COR-L47 (cell line): ENCODE results near the gene AREL1.

ENCODE experiments used
- DNase-seq: peaks from one replicate; lab custom pipeline; 2025; lab: John Stamatoyannopoulos, UW

Gene AREL1

DNA sequence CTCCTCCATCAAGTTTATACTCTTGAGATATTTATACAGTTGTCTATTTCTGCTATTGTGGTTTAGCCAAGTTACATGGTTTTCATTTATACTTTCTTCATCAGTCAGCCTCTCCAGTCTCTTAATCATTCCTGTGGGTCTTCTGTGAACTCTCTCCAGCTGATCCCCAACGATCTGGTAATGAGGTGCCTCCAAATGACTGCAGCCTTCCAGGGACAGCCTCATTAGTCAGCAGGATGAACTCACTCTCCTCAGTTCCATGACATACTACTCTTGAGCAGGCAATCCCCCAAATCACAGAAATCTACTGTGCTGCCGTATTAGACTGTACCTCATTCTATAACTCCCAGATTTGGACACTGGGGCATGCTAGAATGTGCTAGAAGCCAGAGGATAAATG is 15.3 kb downstream of the AREL1 start:
- no peak for DNase-seq

DNA sequence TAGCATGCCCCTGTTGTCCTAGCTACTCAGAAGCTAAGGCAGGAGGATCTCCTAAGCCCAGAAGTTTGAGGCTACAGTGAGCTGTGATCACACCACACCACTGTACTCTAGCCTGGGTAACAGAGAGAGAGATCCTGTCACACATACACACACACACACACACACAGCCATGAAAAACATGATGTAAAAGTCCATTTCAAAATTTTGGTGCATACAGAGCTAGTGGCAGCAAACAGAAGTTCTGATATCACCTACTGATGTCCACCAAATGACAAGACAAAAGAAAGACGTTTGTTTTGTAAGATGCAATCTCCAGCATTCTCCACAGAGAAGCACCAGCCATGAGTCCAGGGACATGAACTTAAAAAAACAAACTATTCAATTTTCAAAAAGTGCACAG is 15.9 kb downstream of the AREL1 start:
- DNase-seq: no peak

DNA sequence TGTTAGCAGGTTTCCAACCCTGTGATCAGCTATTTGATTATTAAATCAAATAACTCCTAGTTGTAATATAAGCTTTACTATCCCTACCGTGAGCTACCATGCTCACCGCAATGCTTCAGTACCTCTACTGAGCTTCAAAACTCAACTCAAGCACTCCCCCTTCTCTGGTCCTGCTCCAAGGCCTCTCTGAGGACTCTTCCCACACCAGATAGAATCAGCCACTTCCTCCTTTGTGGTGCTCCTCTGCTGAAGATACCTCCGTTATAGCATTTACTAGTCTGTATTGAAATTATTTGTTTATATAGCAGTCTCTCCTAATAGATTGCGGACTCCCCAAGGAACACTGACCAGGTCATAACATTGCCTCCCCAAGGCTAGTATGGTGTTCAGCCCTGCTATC is 17.5 kb downstream of the AREL1 start:
- no peak for DNase-seq

DNA sequence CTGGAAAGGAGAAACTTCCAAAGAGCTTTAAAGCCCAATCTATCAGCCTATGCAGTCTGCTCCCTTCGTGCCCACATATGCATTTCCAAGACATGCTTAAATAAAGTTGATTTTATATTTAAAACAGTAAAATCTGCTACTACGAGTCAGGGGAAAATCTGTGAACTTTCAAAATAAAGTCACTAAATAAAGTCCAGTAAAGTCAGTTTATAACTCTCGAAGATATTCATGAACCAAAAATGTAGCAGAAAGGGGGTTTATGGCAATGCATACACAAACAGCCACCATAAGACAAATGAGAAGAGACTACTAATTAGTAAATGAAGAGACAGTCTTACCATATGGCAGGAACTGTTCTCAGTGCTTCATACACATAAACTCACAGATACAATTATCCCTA is 19.7 kb downstream of the AREL1 start:
- DNase-seq: no peak

DNA sequence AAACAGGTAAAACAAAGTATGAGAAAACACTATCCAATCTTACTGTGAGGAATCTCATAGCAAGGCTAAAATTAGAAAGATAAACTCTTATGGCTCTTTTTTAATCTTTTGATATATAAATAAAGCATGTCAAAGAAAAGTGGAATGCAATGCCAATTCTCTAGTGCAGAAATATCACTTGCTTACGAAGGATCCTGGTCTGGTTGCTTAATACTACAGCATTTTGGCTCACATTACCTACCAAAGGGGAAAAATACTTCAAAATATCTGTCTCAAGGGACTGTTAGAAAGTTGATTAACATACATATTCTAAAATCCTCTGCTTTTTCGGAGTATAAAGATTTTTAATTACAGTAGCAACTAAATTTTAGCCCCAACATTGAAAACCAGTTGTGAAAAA is 21.4 kb downstream of the AREL1 start:
- no peak for DNase-seq

DNA sequence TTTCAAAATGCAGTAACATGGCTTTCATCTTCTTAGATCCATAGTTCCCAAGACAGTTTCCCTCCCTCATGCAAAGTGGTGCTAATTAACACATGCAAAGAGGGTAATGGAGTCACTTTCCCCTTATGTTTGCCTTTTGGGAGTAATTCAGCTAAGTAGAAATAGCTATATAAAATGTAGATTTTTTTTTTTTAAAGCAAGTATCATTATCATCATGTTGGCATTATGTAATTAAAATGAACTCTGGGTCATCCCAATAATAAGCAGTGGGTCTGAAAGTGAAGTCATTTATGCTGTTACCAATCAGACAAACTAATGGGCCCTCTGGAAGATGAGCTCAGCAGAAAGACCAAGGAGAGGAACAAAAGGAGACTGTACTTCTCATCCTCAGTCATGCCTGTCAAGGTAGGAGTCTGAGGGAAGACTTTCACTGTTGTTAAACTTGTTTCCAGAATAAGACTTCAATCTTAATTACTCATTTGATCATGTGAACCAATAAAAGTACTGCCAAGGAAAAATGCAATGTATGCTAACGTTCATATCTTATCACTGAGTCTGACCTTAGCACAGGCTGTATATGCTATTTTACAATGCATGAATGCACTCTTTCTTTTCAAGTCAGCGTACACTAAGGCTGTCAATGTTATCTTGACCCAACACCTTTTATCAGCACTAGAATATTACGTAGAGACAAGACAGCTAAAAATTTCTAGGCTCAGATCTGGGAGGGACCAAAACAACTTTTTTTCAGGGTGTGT is 26.8 kb downstream of the AREL1 start:
- DNase-seq: no peak

DNA sequence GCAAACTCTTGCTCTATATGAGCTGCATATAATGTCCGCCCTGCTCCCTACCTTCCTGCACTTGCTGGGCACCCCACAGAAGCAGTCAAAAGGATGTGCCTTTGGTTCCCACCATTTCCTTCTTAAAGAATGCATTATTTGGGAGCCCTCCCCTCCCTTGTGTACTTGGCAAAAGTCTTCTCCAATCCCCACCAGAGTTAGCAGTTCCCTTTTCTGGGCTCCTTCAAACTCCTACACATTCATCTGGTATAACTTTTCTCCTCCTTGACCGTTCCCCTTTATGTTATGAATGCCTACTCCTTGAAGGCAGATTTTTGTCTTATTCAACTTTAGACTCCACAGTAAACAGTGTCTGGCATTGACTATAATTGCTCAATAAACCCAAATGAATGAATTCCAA is 27.8 kb downstream of the AREL1 start:
- DNase-seq: no peak

DNA sequence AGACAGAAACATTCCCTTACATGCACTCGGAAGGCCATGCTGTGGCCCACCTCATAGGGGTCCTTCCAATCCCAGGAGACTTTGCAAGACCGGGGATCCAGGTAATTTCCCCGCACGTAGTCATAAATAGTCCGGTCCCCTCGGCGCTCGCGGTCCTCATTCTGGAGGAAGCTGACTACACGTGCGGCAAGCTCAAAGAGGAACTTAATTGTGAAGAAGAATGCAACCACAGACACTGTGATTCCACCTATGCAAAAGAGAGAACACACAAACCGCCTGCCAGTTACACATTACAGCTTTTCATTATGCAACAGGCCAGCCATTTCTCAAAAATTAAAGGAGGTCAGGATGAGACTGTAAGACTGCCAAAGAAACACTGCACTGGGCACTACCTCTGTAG is 28.4 kb downstream of the AREL1 start:
- DNase-seq: no peak

DNA sequence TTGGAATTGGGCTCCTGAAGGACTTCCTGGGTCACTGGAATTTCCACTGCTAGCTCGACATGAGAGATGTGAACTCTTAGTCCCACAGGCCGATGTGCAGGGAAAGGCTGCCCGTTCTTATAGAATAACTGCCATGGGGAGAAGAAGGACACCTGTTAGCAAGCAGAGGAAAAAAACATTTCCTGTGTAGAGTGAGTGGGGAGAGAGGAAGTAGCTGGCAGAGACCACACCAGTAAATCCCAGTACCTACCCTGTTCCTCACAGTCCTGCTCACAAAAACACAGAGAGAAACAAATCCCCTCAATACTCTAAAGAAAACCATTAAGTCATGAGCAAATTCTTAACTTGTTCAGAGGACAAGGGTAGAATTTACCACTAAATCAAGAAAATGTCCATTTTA is 29.5 kb downstream of the AREL1 start:
- no peak for DNase-seq

DNA sequence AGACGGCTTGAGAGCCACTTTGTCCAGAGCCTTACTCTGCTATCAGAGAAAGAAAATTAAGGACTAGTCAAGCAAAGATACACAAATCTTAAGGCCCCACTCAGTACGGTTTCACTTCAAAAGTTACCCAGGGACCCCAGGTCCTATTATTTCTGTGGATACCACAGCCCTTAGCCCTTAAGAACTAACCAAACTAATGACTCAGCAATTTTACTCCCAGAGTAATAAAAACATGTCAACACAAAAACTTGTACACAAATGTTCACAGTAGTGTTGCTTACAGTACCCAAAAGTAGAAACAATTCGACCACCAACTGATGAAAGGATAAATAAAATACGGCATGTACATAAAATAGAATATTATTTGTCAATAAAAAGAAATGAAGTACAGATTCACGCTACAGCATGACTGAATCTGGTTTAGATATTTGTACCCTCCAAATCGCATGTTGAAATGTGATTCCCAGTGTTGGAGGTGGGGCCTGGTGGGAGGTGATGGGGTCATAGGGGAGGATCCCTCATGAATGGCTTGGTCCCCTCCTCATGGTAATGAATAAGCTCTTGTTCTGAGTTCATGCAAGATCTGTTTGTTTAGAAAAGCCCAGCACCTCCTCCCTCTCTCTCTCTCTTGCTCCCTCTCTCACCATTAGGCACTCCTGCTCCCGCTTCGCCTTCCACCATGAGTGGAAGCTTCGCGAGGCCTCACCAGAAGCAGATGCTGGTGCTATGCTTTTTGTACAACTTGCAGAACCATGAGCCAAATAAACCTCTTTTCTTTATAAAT is 30.5 kb downstream of the AREL1 start:
- no peak for DNase-seq

DNA sequence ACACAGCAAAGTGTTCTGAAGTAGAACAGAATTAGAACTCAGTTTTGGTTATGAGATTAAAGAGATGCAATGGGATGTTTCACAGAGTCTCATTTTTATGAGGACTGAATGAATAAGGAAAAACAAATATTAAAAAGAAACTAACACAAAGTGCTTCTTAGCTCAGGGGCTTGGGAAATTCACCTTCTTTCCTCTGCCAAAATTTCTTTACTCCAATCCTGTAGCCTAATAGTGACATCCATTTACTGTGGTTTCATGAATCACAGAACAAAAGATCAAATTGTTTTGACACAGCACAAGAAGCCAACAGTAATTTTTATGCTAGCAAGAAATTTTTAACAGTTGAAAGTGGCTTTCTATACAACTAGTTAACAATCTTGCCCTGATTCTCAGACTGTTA is 37.7 kb downstream of the AREL1 start:
- DNase-seq: no peak

DNA sequence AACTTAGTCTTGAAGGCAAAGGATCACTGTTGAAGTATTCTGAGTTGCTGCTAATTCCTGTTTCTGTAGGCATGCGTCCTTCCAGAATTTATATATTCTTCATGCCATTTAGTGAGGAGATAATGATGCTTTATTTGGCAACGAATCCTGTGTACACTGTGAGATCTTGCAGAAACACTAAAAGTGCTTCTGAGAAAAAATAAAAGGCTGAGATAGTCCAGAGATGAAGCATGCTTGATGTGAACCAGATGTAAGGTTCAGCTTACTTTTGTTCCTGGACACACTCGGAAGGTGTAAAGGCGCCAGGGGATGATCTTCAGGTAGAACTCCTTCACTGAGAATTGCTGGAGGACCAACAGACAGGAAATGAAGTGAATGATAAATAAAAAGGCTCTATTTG is 39.1 kb downstream of the AREL1 start:
- DNase-seq: no peak

DNA sequence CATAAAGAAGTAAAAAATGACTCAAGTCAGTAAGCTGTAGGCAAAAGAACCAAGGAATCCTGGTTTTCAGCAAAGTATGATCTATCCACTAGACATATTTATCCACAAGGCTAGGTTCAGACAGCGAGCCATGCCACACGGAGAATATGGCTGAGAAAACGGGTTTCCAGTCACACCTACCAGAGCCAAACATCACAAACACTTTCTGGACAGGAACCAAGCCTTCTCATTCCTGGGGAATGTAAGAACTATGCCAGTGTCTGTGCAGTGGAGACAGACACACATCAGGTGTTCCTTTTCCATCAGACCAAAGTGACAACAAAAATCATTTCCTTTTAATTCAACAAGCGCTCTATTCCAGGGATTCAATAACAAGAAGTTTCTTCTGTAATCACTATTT is 41.1 kb downstream of the AREL1 start:
- no peak for DNase-seq

DNA sequence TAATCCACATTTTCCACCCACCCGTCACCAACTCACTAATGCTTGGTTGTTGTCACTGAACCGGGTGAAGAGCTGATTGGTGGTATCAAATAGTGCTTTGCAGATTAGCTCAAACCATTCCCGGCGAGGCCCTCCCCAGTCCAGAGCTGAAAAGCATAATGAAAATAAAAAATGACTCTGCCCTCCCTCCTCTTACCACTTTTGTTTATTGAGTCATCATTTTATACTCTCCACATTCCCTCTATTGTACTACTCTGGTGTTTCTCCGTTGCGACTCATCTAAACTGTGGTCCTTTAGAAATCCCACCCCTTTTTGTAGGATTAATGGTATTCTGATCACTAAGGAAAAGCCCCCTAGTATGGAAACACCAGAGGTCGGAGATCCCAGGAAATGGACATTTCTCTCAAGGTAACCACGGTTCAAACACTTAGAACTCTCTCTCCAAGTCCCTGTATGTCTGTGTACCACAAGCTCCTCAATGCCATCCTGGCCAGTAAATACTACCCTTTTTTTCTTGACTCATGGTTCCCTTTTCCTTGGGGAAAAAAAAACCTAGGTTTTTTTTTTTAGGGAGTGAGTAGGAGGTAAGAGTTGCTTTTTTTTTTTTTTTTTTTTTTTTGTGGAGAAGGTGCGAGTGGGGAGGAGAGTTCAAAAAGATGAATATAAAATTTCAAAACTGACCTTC is 42.0 kb downstream of the AREL1 start:
- DNase-seq: no peak

DNA sequence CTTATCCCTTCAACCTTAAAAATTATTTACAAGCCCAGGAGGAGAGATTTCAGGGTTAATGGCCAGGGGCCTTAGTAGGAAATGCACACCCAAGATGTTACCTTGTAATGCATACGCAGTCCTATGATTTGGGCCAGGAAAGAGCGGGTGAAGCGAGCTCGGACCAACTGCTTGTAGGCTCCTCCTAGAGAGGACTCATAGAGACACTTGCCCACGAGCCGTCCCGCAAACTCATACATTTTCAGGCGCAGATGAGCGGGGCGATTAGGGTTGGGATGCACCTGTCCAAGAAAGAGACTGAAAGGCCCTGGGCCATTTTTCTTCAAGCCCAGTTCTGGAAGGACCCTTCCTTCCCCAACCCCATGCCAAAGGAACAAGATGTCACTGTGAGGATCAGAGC is 43.0 kb downstream of the AREL1 start:
- DNase-seq: no peak

DNA sequence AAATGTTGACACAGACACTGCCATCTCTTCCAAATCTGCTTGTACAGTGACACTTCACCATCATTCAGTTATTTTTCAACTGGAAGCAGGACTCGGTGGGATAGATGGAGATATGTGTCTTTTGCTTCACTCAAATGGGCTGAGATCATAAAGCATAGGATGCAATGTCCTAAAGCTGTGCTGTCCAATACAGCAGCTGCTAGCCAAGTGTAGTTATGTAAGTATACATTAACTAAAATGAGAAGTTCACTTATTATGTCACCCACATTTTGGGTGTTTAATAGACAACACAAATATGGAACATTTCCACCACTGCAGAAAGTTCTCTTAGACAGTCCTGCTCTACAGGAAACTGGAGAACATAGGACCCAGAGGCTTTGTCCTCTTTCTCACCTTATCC is 43.6 kb downstream of the AREL1 start:
- no peak for DNase-seq

DNA sequence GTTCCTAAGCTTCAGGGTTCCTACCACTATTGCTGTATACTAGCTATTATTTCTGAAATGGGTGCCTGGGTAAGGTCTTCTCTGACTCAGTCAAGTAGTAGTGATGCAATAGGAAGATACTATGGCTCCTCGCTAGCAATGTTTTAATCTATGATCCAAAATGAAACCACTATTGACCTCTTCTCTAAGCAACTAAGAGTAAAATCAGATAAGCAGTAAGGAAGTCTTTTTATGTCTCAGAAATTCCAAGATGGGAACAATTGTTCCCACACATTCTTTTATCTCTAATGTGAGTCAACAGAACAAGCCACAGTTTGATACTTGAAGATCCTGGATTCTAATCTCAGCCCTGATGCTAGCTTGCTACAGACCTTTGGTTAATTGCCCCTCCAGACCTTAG is 45.1 kb downstream of the AREL1 start:
- no peak for DNase-seq

DNA sequence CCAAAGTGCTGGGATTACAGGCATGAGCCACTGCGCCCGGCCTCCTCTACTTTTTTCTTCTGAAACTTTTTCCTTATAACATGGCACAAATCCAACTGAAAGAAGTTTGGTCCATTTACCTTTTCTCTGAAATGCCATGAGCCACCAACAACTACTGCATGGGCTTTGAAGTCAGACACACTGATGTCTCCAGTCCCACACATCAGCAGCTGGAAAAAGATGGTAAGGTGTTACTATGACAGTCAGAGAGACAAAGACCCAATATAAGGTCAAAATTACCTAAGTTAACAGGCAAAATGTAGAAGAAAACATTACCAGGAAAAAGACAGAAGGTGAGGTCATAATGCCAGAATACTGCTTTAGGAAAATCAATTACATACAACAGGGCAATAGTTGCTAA is 48.2 kb downstream of the AREL1 start:
- DNase-seq: no peak

DNA sequence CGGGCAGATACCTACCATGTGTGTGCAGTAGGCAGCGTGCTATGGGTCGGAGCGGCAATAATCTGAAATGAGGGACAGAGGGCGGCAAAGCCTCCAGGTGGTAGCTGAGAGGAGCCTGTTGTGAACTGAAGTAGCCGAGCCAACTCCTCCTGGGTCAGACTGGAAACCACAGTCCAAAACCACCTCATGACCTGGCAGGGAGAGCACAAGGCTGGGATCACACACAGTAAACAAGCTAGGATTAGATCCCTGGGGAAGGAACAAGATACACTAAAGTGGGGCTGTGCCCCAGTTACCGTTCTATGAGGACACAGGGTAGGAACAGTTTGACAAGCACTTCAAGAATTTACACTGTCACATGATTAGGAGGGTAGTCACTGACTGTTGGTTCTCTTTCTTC is 49.0 kb downstream of the AREL1 start:
- no peak for DNase-seq

DNA sequence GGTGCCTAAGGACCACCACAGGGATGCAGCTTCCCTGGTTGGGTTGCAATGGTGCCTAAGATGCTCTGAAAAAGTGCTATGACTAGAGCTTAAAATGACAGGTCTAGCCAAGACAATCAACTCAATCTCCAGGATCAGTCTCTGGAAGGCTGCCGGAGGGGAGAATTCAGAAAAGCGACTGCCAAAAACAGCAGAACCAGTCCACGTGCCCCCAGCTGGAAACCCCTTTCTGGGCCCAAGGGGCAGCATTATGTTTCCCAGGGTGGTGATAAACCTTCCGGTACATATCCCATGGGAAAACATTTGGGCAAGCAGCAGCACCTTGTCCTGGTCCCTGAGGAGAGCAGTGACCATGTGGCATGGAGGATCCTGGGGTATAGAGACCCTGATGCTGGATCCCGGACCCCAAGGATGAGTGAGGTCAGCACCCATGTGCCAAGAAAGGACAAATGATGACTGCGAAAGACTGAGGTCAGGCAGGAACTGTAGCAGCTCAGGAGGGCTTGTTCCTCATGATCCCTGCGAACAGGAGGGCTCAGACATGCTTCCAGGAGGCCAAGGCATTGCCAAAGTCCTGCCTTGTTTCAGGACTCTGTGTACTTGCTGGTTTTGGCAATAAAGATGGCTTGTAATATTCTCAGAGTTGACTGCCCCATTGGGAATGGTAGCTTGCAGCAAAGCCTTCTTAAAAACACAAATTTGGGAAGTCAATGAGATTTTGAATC is 51.0 kb downstream of the AREL1 start:
- DNase-seq: no peak

DNA sequence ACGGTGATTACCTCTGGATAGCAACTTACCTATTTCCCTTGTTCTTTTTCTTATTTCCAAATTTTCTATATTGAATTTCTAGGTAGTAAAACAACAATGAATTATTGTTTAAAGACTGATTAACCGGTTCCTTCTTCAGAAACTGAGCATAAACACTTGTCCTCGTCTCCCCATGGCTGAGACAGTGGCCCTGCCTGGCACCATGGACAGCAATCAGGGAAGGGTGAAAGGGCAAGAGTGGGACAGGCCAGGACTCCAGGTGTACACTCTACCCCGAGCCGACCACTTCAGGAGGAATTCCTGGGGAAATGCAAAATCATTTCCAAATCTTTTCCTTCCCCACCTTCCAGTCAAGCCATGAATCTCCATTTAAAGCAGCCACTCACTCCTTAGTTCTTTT is 52.0 kb downstream of the AREL1 start:
- DNase-seq: no peak

DNA sequence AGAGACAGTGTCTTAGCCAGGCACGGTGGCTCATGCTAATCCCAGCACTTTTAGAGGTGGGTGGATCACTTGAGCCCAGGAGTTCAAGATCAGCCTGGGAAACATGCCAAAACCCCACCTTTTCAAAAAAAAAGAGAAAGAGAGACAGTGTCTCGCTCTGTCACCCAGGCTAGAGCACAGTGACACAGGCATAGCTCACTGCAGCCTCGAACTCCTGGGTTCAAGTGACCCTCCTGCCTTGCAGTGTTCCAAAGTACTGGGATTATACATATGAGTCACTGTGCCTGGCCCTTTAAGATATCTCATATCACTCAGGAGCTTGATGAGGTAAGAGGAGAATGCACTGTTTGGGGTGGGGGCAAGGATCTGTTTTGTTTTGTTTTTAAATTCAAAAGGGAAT is 52.7 kb downstream of the AREL1 start:
- no peak for DNase-seq
